HepG2 (cell line): ENCODE results near the gene TBC1D32. TPM values are rescaled to one million over a fixed set of nuclear protein-coding genes. Genes with fewer than 3 reads are reported as not detected.

Experiments
- ATAC-seq: fragments of 200-7000 bp; cut with Tn5 transposase; 3 replicates; pipeline ENCODE4 v1.9.1; 2020; ENCODE audit warnings: mild to moderate bottlenecking, moderate library complexity
- BruUV-seq: library from RNA; stranded (reverse); fragments of 400-500 nt; replicated peaks from 2 replicates; lab custom pipeline; 2021; lab: Mats Ljungman, UMichigan
- CTCF ChIA-PET: fragments of 300-600 bp; formaldehyde crosslinking; extraction: SDS; loops from one replicate; lab custom pipeline; 2021; ENCODE audit warnings: low total read pairs, inconsistent platforms, low intra/inter-chr PET ratio; lab: Yijun Ruan, JAX
- POLR2A ChIA-PET: fragments of 350-600 bp; sonication (Branson Sonifier 250); formaldehyde crosslinking; loops from one replicate; lab custom pipeline; 2020; ENCODE audit warnings: antibody characterized with exemption, inconsistent platforms; lab: Yijun Ruan, JAX
- DNase-seq: peaks from one replicate; pipeline ENCODE4 v3.0.0-alpha.2; 2015; ENCODE audit warnings: low spot score
- FAIRE-seq: peaks from 3 replicates; lab custom pipeline; 2011; peaks lifted over from hg19 to GRCh38; lab: Jason Lieb, UNC
- H2AFZ ChIP-seq: one replicate; pipeline ENCODE4 v1.6.1; 2011; ENCODE audit warnings: low read length, inconsistent platforms
- H3K27ac ChIP-seq: fragments of 300-600 bp; 3 replicates; pipeline ENCODE4 v1.8.0; 2011; ENCODE audit warnings: mixed run types, mild to moderate bottlenecking, mixed read lengths, low read length, inconsistent platforms; ENCODE audit not compliant: insufficient read depth; ENCODE audit errors: extremely low read length
- H3K27me3 ChIP-seq, 2 experiments: fragments of 200-600 bp in 1 of 2; 2 replicates in 1 of 2; 3 replicates in 1 of 2; pipeline versions ENCODE4 v1.6.0 to v1.8.0; 2011; ENCODE audit warnings: low read length in 2 of 2, mild to moderate bottlenecking in 2 of 2, moderate library complexity in 2 of 2, inconsistent platforms in 1 of 2; ENCODE audit not compliant: insufficient read depth in 2 of 2, control insufficient read depth in 1 of 2
- H3K36me3 ChIP-seq, 2 experiments: fragments of 200-600 bp in 1 of 2; replicated peaks in 1 of 2; 2 replicates in 1 of 2; 3 replicates in 1 of 2; pipeline versions ENCODE4 v1.5.1 to v1.8.0; 2011; ENCODE audit warnings: low read length in 2 of 2, inconsistent platforms in 1 of 2; ENCODE audit not compliant: insufficient read depth in 2 of 2, control insufficient read depth in 1 of 2
- H3K4me1 ChIP-seq: 2 replicates; pipeline ENCODE4 v1.5.1; 2012; ENCODE audit warnings: low read length, inconsistent platforms; ENCODE audit not compliant: insufficient read depth
- H3K4me2 ChIP-seq: 2 replicates; pipeline ENCODE4 v1.6.0; 2011; ENCODE audit warnings: low read depth, low read length, inconsistent platforms
- H3K4me3 ChIP-seq, 3 experiments: fragments of 200-600 bp in 1 of 3; sonication (generic), shearing (Covaris generic) in 1 of 3; replicated peaks in 1 of 3; 2 replicates each; pipeline ENCODE4 v1.5.1; 2011 to 2016; ENCODE audit warnings: low read length in 3 of 3, inconsistent platforms in 2 of 3, low read depth in 2 of 3, mild to moderate bottlenecking in 2 of 3, control low read depth in 1 of 3, mixed read lengths in 1 of 3; ENCODE audit not compliant: insufficient read depth in 1 of 3
- H3K79me2 ChIP-seq: one replicate; pipeline ENCODE4 v1.6.1; 2011; ENCODE audit warnings: low read length, inconsistent platforms; ENCODE audit not compliant: insufficient read depth
- H3K9ac ChIP-seq: 2 replicates; pipeline ENCODE4 v1.6.0; 2011; ENCODE audit warnings: mild to moderate bottlenecking, low read depth, low read length, inconsistent platforms; ENCODE audit not compliant: insufficient read depth
- H3K9me3 ChIP-seq: 2 replicates; pipeline ENCODE4 v1.5.1; 2012; ENCODE audit warnings: mild to moderate bottlenecking, low read length
- H4K20me1 ChIP-seq: 2 replicates; pipeline ENCODE4 v1.6.0; 2011; ENCODE audit warnings: inconsistent platforms, mild to moderate bottlenecking, low read length, moderate library complexity; ENCODE audit not compliant: insufficient read depth
- ATF2 ChIP-seq: sonication (generic); formaldehyde crosslinking; IDR thresholded peaks from 2 replicates; pipeline ENCODE4 v1.4.0; 2020; ENCODE audit warnings: missing genetic modification reagents
- ATF5 ChIP-seq: sonication (generic); formaldehyde crosslinking; IDR thresholded peaks from 2 replicates; pipeline ENCODE4 v1.4.0; 2020; ENCODE audit warnings: mild to moderate bottlenecking, low read depth, missing genetic modification reagents
- DNMT3B ChIP-seq: conservative IDR thresholded peaks from 2 replicates; pipeline ENCODE4 v1.6.1; 2016; ENCODE audit warnings: missing biosample characterization, control low read depth
- EEA1 ChIP-seq: sonication (generic); formaldehyde crosslinking; IDR thresholded peaks from 2 replicates; pipeline ENCODE4 v1.5.1; 2020; ENCODE audit warnings: mild to moderate bottlenecking, missing genetic modification reagents, borderline replicate concordance
- NFKBIZ ChIP-seq: IDR thresholded peaks from 2 replicates; pipeline ENCODE4 v1.6.1; 2018; ENCODE audit warnings: missing genetic modification reagents, missing compliant biosample characterization
- NFYC ChIP-seq: IDR thresholded peaks from 2 replicates; pipeline ENCODE4 v1.6.1; 2016; ENCODE audit warnings: missing genetic modification reagents, missing compliant biosample characterization
- RORA ChIP-seq: sonication (generic); formaldehyde crosslinking; IDR thresholded peaks from 2 replicates; pipeline ENCODE4 v1.5.0; 2020; ENCODE audit warnings: mild to moderate bottlenecking, missing genetic modification reagents, moderate library complexity
- ZBTB20 ChIP-seq: sonication (generic); formaldehyde crosslinking; IDR thresholded peaks from 2 replicates; pipeline ENCODE4 v1.8.1; 2023; ENCODE audit warnings: missing genetic modification reagents, low read depth, mild to moderate bottlenecking, borderline replicate concordance
- ZNF253 ChIP-seq: sonication (generic); formaldehyde crosslinking; IDR thresholded peaks from 2 replicates; pipeline ENCODE4 v1.8.0; 2022; ENCODE audit warnings: mild to moderate bottlenecking, missing genetic modification reagents, borderline replicate concordance
- ZNF563 ChIP-seq: sonication (generic); formaldehyde crosslinking; IDR thresholded peaks from 2 replicates; pipeline ENCODE4 v1.8.0; 2022; ENCODE audit warnings: mild to moderate bottlenecking, moderate library complexity, missing genetic modification reagents
- ZNF761 ChIP-seq: sonication (generic); formaldehyde crosslinking; conservative IDR thresholded peaks from 2 replicates; pipeline ENCODE4 v1.4.0; 2020; ENCODE audit warnings: mild to moderate bottlenecking, missing genetic modification reagents
- ZNF792 ChIP-seq: IDR thresholded peaks from 2 replicates; pipeline ENCODE4 v1.6.1; 2016
- WGBS: methylation state at CpG from one replicate; pipeline ENCODE4 v1.1.6; 2017; ENCODE audit warnings: low lambda C conversion rate; 5-methylcytosine and 5-hydroxymethylcytosine counted together
- in situ Hi-C: cut with HindIII; loops from 2 replicates; pipeline ENCODE4 v1.10.0; 2017; ENCODE audit warnings: low pct_unique_long_range_greater_than_20kb; ENCODE audit not compliant: extremely low pct_ligation_motif_present
- intact Hi-C: fragments of 100-400 bp; cut with micrococcal nuclease; formaldehyde crosslinking; loops from one replicate; pipeline ENCODE4 v1.10.0; 2022; ENCODE audit not compliant: unreplicated experiment
- polyA plus RNA-seq, 8 experiments: library from polyadenylated mRNA; depleted of rRNA in 3 of 8; stranded (reverse) in 7 of 8; unstranded in 1 of 8; fragments of >200 nt; fragmentation: Illumina TruSeq in 4 of 8; extraction: Trizol in 4 of 8; gene quantifications; 2 replicates each; pipeline versions ENCODE4 v1.2.1 to v1.2.3, GENCODE V29; 2011 to 2016; ENCODE audit warnings: low read depth in 4 of 8, missing spikeins in 1 of 8, mixed read lengths in 1 of 8; ENCODE audit not compliant: insufficient read depth in 1 of 8
- total RNA-seq, 5 experiments: library from RNA; depleted of rRNA; stranded (reverse); fragments of >200 nt; fragmentation: Illumina TruSeq; extraction: Trizol; gene quantifications; 2 replicates each; pipeline ENCODE4 v1.2.3, GENCODE V29; 2016; ENCODE audit warnings: low read depth in 1 of 5

TBC1D32 gene
- total and polyA plus RNA-seq, 2 of the 13 experiments (the other 11 are each of a cell fraction or from before 2014, with no cell fraction given): 2.0 to 4.8 TPM

GRCh38 chr6:121351916-121352315 lies 17.6 kb upstream of the TBC1D32 start:
- DNase-seq (no peak), FAIRE-seq (no peak), ATAC-seq (no peak)
- ChIA-PET CTCF (no interaction called here), POLR2A (no interaction called here)
- intact Hi-C loops: no loop called here
- TF ChIP-seq ZNF792 (CRISPR knock-in tag) (no peak), ZNF761 (CRISPR knock-in tag) (no peak), ZNF563 (CRISPR knock-in tag) (no peak), DNMT3B (CRISPR knock-in tag) (no peak), ATF5 (CRISPR knock-in tag) (no peak), RORA (CRISPR knock-in tag) (no peak), EEA1 (CRISPR knock-in tag) (no peak), NFYC (CRISPR knock-in tag) (no peak), NFKBIZ (CRISPR knock-in tag) (no peak), ATF2 (no peak), ZNF253 (no peak), ZBTB20 (CRISPR knock-in tag) (no peak)
- Histone ChIP-seq H3K36me3 (no peaks in the 10 kb centered on the region), H3K4me1 (no peaks in the 10 kb centered on the region), H2AFZ (no peak overlapping the region), H3K27me3 (no peaks in the 10 kb centered on the region; a peak in 1 of 5 replicates), H3K9me3 (no peaks in the 10 kb centered on the region), H3K9ac (no peak overlapping the region), H3K4me2 (no peak overlapping the region), H4K20me1 (no peaks in the 10 kb centered on the region), H3K79me2 (no peaks in the 10 kb centered on the region), H3K27ac (no peak overlapping the region), H3K4me3 (no peak overlapping the region)
- in situ Hi-C loops: no loop called here
- no TSS peak for BruUV-seq
- WGBS: 0% methylated on average over 1 of the region's 1 CpG
